Fibroblast of pulmonary artery (primary cell): ENCODE data around the gene PNKD.

ENCODE experiments used
- DNase-seq: peaks from one replicate; pipeline ENCODE4 v3.0.0-alpha.2; 2010; ENCODE audit warnings: low read depth
- H3K4me3 ChIP-seq: replicated peaks from 2 replicates; pipeline ENCODE4 v1.5.1; 2011; ENCODE audit warnings: low read depth, mild to moderate bottlenecking, control low read depth, low read length, moderate library complexity
- CTCF ChIP-seq: IDR thresholded peaks from 2 replicates; pipeline ENCODE4 v1.5.1; 2011; ENCODE audit warnings: mild to moderate bottlenecking, control low read depth, low read length, inconsistent platforms; ENCODE audit errors: missing control alignments

PNKD gene

GRCh38 chr2:218381916-218382366 is 111.6 kb downstream of the PNKD start, which contains the start of gene SLC11A1:
TSS of gene SLC11A1 (plus strand) at chr2:218382273. CDS start at chr2:218382369, 96 bp downstream.
- no peak within 1 kb of the TSS for H3K4me3 ChIP-seq
- TF ChIP-seq CTCF = no peak
- DNase-seq = no peak

GRCh38 chr2:218382785-218383184 is 112.5 kb downstream of the PNKD start:
- no peak for DNase-seq

GRCh38 chr2:218383892-218384519 is 113.7 kb downstream of the PNKD start:
- DNase-seq = no peak
- H3K4me3 ChIP-seq = no peak overlapping the region

More at GRCh38 chr2:218382785-218383184, 112.5 kb downstream of the PNKD start:
- no peak overlapping the region for H3K4me3 ChIP-seq
- TF ChIP-seq CTCF = no peak

GRCh38 chr2:218384975-218385374 is 114.7 kb downstream of the PNKD start:
- H3K4me3 ChIP-seq = no peak overlapping the region
- no peak for TF ChIP-seq CTCF
- DNase-seq = no peak

More at GRCh38 chr2:218383892-218384519, 113.7 kb downstream of the PNKD start:
- TF ChIP-seq CTCF = no peak

GRCh38 chr2:218386505-218387368 is 116.4 kb downstream of the PNKD start:
- no peak overlapping the region for H3K4me3 ChIP-seq
- no peak for DNase-seq
- no peak for TF ChIP-seq CTCF

GRCh38 chr2:218387369-218388194 is 117.3 kb downstream of the PNKD start:
- TF ChIP-seq CTCF = no peak
- H3K4me3 ChIP-seq = peak overlapping the region; percentile 46
- DNase-seq = peak; percentile 86
